Prostate gland (tissue), 2 donors: ENCODE measurements around the gene GSTM1.

Source experiments
- CTCF ChIP-seq, 4 experiments: fragments of 200-600 bp in 2 of 4; fragments of 450-650 bp in 2 of 4; sonication (generic) in 2 of 4; IDR thresholded peaks; 1 replicate in 3 of 4; 2 replicates in 1 of 4; pipeline ENCODE4 v1.5.1; 2016 to 2019; ENCODE audit warnings: antibody characterized with exemption in 4 of 4, mild to moderate bottlenecking in 2 of 4, moderate library complexity in 2 of 4
- POLR2A ChIP-seq: fragments of 450-650 bp; IDR thresholded peaks from one replicate; pipeline ENCODE4 v1.6.1; 2016; ENCODE audit warnings: antibody characterized with exemption, mild to moderate bottlenecking

- no peak for TF ChIP-seq CTCF (IDR thresholded peaks at IDR 0.05)
- TF ChIP-seq POLR2A = no peak
These were observed 29.0 kb upstream of the GSTM1 start for GRCh38 chr1:109658533-109659042.
